GM21526 (cell line): Measurements from ENCODE around the gene LRRK1.

Source experiments
- ATAC-seq: cut with Tn5 transposase; IDR thresholded peaks from one replicate; pipeline ENCODE4 v1.9.1; 2021; ENCODE audit warnings: moderate library complexity; ENCODE audit not compliant: unreplicated experiment, low FRiP score

Gene LRRK1

DNA sequence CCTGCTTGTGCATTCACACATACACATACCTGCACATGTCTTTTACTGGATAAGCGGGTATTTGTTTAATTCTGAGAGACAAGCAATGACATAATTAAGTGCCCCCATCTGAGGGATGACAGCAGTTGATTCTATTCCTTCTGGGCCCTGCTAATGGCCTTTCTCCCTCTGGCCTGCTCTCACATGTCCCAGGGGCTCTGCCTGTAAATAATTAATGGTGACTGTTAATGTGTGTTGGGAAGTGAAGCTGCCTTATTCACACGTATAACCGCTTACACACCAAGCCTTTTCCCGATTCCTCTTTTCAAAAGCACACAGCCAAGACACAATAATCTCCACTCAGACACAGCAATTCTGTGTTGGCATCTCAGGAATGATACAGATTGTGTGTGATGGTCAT is 47.8 kb downstream of the LRRK1 start:
- no peak for ATAC-seq

DNA sequence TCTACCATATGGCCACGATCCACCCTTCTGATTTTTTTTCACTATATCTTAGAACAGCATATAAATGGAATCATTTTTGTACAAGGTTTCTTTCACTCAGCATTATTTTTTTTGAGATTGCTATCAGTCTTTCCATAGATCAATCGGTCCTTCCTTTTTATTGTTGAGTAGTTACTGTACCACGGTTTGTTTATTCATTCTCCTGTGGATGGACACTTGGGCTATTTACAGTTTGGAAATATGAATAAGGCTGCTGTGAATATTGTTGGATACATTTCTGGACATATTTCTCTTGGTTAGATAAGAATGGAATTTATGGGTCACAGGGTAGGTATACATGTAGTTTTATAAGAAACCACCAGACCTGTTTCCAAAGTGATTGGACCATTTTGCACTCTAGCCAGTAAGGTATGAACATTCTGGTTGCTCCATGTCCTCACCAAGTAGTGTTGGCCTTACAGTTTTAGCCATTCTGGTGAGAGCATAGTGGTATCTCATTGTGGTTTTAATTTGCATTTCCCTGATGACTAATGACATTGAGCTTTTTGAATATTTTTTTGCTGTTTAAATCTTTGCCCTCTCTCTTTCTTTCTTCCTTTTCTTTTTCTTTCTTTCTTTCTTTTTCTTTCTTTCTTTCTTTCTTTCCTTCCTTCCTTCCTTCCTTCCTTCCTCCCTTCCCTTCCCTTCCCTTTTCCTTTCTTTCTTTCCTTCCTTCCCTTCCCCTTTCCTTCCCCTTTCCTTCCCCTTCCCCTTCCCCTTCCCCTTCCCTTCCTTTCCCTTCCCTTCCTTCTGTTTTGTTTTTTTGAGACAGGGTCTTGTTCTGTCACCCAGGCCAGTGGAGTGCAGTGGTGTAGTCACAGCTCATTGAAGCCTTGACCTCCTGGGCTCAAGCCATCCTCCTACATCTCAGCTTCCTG is 49.2 kb downstream of the LRRK1 start:
- ATAC-seq, result no peak

DNA sequence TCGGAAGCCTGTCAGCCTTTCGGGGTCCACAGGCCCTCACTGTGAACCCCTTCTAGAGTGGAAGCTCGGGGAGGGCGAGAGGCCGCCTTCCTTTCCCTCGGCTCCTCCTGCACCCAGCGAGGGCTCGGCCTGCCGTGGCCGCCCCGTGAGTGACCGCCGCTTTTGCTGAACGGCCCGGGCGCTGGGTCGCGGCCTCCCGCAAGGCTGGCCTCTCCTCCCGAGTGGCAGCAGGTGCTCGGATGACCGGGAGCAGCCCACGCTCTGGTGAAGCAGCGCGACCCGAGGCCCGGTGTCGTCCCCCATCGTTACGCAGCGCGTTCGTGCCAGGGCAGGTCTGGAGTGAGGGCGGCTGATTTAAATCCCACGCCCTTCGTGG is 53.8 kb downstream of the LRRK1 start:
- no peak for ATAC-seq

DNA sequence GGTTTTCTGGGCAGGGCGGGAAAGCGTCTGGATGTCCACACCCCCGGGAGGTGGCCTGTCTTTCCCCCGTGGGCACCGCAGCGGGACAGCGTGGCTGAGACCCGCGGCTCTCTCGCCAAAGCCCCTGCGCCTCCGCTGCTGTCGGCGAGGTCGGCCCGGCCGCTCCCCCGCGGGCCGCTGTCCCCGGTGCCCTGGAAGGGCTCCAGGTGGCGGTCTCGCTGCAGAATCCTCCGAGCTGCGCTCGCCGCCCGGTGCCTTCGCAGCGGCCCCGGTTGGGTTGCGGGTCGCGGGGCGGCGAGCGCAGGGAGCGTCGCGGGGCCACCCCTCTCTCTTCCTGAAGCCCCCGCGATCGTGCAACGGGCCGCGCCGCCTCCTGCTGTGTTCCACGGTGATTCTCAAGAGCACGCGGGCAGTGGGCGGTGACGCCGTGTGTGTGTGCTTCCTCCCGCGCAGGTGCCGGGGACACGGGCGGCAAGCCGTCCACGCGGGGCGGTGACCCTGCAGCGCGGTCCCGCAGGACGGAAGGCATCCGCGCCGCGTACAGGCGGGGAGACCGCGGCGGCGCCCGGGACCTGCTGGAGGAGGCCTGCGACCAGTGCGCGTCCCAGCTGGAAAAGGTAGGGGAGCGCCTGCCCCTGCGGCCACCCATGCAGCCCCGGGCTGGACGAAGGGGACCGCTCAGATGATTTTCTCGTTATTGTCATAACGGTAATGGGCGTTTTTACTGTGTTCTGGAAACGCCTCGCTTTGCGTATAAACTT is 54.4 kb downstream of the LRRK1 start:
- no peak for ATAC-seq

DNA sequence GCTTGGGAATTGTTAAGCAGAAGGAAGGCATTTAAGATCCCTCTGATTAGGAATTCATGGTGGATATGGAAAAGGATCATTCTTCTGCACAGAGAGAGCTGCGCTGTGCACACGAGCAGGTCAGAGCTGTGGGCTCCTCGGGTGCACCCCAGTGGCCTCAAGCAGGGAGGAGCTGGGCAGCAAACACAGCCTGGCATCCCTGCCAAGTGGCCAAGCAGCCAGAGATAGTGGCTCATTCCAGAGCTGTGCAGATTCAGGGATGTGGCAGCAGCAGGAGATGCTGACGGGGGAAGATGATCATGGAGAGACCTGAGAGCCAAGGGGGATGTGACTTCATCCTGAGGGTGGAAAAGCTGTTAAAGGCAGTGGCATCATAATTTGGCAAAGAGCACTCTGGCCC is 55.9 kb downstream of the LRRK1 start:
- ATAC-seq, result no peak

DNA sequence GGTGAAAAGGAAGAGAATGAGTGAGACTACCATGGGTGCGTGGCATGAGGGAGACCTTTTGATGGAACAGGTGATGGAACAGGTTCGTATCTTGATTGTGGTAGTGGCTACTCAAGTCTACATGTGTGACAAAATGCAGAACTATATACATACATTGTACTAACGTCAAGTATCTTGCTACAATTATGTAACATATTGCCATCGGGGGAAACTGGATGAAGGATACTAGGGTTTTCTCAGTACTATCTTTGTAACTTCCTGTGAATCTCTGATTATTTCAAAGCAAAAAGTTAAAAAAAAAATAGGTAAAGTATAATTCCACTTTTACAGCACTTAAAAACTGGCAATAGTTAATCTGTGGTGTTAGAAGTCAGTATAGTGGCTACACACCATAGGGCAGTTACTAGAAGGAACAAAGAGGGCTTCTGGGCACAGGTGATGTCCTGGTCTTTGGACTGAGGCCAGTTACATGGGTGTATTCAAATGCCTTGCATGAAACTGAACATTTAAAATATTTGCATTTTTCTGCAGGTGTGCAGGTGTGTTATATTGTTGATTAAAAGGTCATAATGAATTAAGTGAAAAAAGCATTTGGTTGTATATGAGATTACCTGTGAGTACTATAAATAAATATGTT is 61.4 kb downstream of the LRRK1 start:
- no peak for ATAC-seq

DNA sequence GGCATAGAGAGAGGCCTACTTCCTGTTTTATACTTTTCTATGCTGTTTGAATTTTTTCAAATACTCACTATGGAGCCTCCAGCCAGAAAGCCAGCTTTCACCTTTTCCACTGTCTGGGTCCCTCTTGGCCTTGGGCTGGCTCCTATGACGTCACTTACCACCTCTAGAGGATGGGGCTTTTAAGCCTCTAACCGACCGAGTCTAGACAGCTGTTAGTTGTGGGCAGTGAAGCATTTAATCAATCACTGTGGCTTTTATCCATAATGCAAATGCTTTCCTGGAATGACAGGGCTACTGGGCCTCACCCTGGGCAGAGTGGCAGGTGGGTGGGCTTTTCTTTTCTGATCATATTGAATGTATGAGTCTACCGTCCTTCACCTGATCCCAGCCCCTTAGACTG is 61.9 kb downstream of the LRRK1 start:
- ATAC-seq, result no peak

DNA sequence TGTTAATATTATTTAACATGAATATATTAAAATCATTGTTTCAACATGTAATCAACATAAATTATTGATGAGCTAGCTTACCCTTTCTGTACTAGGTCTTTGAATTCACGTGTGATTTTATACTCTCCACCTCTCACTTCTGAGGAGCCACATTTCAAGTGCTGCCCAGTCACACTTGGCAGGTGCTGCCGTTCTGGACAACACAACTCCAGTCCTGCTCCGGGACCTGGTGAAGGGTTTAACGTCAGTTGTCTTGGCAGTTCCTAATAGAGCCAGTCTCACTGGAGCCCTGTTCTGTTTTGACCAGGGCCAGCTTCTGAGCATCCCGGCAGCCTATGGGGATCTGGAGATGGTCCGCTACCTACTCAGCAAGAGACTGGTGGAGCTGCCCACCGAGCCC is 64.1 kb downstream of the LRRK1 start:
- ATAC-seq, result no peak

DNA sequence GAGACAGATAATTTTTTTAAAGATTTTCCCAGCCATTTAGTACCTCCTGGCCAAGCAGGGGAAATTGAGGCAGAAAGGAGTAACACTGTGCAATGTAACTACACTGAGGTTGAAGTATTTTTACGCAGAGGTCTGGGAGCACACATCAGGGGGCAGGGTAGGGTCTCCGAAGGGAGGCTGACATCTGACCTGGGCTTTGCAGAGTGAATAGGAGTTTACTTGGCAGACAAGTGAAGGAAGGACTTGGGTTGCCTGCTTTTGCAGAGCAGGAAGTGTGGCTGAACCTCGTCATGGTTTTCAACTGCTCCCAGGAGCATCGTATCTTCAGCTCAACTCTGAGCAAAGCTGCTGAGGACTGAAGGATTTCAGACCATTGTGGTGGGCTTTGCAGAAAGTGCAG is 66.2 kb downstream of the LRRK1 start:
- no peak for ATAC-seq

DNA sequence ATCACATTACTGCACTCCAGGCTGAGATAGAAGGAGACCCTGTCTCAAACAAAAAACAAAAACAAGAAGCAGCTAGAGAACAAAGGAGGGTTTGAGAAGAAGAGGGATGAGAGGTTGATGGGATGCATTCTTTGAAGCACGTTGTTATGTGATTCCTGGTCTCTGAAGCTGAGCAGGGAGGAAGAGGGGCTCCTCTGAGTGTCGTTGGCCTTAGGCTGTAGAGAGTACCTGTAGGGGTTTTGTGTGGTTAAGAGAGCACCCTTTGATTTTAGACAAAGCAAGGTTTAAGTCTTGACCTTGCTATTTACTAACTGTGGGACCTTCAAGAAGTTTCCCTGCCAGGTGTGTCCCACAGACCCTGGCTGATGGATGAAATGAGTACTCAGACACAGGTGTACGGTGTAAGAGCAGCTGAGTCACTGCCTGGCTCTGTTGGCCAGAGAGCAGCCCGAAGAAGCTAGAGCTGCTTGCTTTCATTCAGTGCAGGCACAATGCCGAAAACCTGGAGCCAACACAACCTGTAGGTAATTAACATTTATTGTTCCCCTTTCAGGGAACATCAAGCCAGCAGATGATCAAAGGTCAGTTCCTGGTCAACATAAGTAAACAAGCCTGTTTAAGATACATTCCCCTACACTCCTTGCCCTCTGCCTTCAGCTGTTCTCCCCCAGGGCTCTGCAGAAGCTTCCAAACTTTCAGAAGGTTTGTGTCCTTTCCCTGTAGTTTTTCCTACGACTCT is 67.2 kb downstream of the LRRK1 start:
- ATAC-seq, result no peak

DNA sequence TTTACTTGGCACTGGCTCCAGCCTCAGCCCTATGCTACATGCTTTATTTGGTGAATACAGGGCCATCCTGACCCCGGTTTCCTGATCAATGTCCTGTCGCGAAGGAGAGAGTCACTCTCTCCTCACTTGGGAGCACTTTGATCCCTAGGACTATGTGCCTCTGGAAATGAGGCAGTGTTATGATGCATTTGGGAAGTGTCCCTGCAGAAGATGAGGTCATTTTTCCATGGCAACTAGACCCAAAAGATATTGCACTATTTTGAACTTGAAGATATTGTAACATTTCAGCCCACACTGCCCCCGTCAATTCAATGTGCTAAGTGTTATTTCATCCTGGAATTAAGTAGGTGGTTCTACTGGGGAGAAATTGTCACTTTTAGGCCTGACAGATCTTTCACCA is 68.0 kb downstream of the LRRK1 start:
- ATAC-seq, result no peak

DNA sequence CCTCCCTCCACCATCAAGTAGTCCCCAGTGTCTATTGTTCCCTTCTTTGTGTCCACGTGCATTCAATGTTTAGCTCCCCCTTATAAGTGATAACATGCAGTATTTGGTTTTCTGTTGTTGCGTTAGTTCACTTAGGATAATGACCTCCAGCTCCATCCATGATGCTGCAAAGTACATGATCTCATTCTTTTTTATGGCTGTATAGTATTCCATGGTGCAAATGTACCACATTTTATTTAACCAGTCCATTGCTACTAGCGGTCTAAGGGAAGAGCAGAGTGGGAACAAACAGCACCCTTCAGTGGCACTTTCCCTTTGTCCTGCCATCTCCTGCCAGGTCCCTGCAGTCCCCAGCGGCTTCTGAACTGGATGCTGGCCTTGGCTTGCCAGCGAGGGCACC is 69.1 kb downstream of the LRRK1 start:
- no peak for ATAC-seq

DNA sequence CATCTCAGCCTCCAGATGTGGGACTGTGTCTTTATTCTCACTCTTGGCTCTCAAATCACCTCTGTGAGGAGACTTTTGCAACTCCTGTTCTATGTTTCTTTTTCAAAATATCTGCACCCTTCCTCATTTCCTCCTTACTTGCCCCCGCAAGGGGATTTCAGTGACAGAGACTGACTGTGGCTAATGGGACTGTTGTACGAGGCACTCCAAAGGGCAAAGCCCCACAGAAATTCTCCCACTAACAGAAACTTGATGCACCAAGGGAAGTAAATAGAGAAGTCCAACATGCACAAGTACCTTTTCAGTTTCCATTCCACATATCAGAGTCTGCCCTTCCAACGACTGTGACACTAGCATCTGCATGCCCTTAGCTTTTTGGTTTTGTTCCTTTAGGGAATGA is 69.7 kb downstream of the LRRK1 start:
- ATAC-seq, result no peak

DNA sequence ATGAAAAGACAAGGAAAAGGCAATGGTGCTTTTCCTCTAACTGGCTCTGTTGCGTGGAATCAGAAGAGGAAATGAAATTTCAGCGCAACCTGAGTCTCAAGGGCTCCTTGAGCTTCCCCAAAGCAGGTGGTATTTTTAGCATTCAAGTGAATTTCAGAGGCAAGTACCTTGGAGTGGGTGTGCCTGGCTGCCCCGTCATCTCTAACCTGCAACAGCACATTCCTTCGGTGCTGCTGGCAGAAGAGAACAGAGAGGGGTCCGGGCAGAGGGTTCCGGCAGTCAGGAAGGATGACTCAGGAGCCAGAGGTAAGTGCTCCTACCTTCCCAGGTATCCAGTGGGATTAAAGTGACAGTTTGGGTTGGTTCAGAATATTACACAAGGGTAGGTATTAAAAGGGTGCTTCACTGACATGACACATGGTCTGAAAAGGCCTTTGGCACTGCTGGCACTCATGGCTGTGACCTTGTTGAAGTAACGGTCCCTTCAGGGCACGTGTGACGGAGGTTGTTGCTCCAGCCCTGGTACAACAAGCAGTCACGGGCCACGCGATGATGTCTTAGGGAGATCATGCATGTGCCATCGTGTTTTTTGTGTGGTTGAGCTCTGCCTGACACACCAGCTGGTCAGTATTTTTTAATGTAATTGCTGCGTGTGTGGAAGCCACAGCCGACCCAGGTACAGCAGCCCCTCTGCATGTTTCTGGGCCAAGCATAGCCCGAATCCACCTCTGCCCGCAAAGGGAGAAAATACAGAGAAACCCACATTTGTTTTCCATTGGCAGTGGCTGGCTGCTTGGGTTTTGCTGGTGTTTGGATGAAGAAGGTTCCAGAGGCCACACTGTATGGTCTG is 75.7 kb downstream of the LRRK1 start:
- no peak for ATAC-seq

DNA sequence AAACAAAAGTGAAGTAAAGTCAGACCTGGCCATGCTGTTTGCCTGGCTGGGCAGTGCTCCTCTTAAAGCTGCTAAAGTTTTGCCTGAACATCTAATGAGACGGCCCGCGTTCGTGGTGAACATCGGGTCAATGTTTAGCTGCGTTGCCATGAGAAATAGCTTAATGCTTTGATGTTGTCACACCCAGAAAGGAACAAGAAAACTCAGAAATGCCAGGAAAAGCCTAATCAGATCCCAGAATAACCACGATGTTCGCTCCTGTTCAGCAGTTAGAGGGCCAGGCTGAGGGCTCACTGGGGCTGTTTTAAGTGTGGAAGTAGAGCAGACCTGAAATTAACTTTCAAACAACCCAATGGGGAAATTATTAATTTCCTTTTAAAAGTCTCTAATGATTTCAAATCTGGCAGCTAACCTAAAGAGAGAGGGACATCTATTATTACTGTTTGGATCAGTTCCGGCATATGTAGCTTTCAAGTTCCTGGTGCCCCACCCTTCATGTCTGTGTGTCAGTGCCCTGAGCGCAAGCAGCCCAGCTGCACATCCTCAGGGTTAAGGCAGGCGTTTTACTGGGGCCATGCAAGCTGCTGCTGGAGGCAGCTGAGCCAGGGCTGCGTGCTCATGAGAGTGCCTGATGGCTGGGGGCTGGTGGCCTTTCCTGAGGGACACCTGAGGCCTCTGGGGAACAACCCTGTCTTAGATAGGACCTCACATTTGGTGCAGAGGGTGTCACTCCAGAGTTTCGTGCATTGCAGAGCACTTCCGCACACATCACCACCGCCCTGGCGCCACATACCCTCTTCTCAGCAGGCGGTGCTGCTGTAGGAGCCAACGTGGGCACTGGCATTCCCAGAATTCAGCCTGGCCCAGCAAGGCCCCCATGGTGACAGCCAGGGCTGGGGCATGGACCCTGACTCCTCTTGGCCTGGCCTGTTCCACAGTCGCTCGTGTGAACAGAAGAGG is 76.6 kb downstream of the LRRK1 start:
- no peak for ATAC-seq

DNA sequence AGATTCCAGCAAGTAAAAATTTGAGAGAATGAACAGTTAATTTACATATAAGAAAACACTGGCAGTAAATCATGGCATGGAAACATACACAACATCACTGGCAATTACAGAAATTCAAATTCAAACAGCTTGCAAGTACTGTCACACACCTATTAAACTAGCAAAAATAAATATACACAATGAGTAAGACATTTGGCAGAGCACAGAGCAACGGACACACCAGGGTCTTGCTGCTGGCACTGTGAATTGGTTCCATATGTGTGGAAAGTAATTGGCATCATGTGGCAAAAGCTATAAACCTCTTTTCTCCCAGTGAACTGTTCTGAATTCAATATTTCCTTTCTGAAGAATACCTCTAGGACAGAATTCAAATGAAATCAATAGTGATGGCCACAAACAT is 78.3 kb downstream of the LRRK1 start:
- no peak for ATAC-seq

DNA sequence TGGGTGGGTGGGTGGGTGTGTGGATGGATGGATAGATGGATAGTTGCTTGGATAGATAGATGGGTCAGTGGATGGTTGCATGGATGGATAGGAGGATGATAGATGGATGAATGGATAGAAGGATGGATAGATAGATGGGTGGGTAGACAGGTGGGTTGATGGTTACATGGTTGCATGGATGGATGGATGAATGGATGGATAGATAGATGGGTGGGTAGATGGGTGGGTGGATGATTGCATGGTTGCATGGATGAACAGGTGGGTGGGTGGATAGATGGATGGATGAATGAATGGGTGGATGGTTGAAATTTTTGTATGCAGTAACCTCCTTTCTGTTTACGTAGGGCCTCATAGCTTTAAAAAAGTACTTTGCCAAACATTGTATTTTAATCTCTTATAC is 79.5 kb downstream of the LRRK1 start:
- ATAC-seq, result no peak

DNA sequence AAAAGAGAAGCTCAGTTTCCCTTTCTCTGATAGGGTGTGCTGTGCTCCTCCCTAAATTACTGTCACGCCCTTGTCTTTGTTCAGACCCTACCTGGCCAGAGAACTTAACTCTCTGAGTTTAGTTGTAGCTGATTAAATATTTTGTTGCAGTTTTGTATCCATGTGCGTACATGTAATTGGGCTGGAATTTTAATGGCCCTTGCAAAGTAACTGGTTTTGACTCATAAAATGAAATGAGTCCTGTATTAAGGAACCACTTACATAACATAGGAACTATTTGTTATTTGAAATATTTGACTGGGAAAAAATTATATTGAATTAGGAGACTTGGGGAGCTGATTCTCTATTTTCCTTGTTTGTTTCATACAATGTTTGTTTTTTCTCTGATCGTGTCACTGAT is 80.2 kb downstream of the LRRK1 start:
- no peak for ATAC-seq

DNA sequence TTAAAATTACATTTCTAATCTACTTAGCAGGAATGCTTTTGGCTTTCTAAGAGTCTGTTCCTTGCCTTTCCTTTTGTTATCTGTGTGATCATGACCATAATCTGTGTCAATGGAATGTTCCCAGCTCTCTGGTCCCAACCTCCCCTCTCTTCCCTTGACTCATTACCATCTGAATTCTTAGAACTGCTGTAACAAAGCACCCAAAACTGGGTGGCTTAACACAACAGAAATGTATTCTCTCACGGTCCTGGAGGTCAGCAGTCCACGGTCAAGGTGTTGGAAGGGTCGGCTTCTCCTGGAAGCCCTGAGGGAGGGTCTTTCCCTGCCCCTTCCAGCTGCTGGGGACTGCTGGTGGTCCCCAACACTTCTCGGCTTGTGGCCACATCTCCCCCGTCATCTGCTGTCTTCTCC is 81.1 kb downstream of the LRRK1 start:
- no peak for ATAC-seq
